ENCODE data around the gene AEN.

- no peak for TF ChIP-seq EZH2phosphoT487 (IDR thresholded peaks at IDR 0.05; ENCODE audit: borderline replicate concordance)
- no peak for TF ChIP-seq CEBPB (IDR thresholded peaks at IDR 0.05; ENCODE audit: low read depth)
- no peak for TF ChIP-seq POLR2A (IDR thresholded peaks at IDR 0.05; ENCODE audit: borderline replicate concordance, extremely low read depth, insufficient read depth, insufficient read length)
- TF ChIP-seq, protein P1, sequence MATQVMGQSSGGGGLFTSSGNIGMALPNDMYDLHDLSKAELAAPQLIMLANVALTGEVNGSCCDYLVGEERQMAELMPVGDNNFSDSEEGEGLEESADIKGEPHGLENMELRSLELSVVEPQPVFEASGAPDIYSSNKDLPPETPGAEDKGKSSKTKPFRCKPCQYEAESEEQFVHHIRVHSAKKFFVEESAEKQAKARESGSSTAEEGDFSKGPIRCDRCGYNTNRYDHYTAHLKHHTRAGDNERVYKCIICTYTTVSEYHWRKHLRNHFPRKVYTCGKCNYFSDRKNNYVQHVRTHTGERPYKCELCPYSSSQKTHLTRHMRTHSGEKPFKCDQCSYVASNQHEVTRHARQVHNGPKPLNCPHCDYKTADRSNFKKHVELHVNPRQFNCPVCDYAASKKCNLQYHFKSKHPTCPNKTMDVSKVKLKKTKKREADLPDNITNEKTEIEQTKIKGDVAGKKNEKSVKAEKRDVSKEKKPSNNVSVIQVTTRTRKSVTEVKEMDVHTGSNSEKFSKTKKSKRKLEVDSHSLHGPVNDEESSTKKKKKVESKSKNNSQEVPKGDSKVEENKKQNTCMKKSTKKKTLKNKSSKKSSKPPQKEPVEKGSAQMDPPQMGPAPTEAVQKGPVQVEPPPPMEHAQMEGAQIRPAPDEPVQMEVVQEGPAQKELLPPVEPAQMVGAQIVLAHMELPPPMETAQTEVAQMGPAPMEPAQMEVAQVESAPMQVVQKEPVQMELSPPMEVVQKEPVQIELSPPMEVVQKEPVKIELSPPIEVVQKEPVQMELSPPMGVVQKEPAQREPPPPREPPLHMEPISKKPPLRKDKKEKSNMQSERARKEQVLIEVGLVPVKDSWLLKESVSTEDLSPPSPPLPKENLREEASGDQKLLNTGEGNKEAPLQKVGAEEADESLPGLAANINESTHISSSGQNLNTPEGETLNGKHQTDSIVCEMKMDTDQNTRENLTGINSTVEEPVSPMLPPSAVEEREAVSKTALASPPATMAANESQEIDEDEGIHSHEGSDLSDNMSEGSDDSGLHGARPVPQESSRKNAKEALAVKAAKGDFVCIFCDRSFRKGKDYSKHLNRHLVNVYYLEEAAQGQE (IDR thresholded peaks at IDR 0.05; ENCODE audit: low read depth), result no peak
- no peak for TF ChIP-seq ZNF274 (IDR thresholded peaks at IDR 0.05; ENCODE audit: low read depth, low read length)
- TF ChIP-seq, protein P2, sequence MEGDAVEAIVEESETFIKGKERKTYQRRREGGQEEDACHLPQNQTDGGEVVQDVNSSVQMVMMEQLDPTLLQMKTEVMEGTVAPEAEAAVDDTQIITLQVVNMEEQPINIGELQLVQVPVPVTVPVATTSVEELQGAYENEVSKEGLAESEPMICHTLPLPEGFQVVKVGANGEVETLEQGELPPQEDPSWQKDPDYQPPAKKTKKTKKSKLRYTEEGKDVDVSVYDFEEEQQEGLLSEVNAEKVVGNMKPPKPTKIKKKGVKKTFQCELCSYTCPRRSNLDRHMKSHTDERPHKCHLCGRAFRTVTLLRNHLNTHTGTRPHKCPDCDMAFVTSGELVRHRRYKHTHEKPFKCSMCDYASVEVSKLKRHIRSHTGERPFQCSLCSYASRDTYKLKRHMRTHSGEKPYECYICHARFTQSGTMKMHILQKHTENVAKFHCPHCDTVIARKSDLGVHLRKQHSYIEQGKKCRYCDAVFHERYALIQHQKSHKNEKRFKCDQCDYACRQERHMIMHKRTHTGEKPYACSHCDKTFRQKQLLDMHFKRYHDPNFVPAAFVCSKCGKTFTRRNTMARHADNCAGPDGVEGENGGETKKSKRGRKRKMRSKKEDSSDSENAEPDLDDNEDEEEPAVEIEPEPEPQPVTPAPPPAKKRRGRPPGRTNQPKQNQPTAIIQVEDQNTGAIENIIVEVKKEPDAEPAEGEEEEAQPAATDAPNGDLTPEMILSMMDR (IDR thresholded peaks at IDR 0.05 in 2 of 3, conservative IDR thresholded peaks at IDR 0.05 in 1 of 3; ENCODE audit: borderline replicate concordance in 1 of 3, insufficient read depth in 1 of 3, low read depth in 2 of 3, low read length in 2 of 3), result no peak
- TF ChIP-seq YY1 (IDR thresholded peaks at IDR 0.05; ENCODE audit: extremely low read depth, insufficient replicate concordance, low read depth, low read length), result no peak
- TF ChIP-seq ELF1 (IDR thresholded peaks at IDR 0.05; ENCODE audit: borderline replicate concordance, low read depth), result no peak
- TF ChIP-seq RAD21 (IDR thresholded peaks at IDR 0.05; ENCODE audit: low read depth), result no peak
- TF ChIP-seq SRF (IDR thresholded peaks at IDR 0.05; ENCODE audit: low read depth), result no peak
Observed at GRCh38 chr15:88571852-88572259, 49.3 kb upstream of the AEN start.
